ENCODE measurements around the gene WDR54.
"Not testable (repeated sequence)": the region's sequence is repeated elsewhere in the genome, so short reads cannot be mapped to it uniquely, and the experiment has no call there.

Gene WDR54

GRCh38 chr2:74407682-74408081 is 13.8 kb upstream of the WDR54 start:
- DNase-seq = no peak

- no peak for DNase-seq
These were observed 8.4 kb upstream of the WDR54 start for GRCh38 chr2:74413001-74413698.

GRCh38 chr2:74414441-74414840 is 7.1 kb upstream of the WDR54 start:
- DNase-seq = no peak

- DNase-seq = no peak
These were observed 6.4 kb upstream of the WDR54 start for GRCh38 chr2:74414881-74415761.

GRCh38 chr2:74415762-74416395 is 5.7 kb upstream of the WDR54 start:
- DNase-seq = no peak

- no peak for DNase-seq
These were observed 4.8 kb upstream of the WDR54 start for GRCh38 chr2:74416778-74417177.

GRCh38 chr2:74417197-74417596 is 4.3 kb upstream of the WDR54 start:
- no peak for DNase-seq

- no peak for DNase-seq
These were observed 3.8 kb upstream of the WDR54 start for GRCh38 chr2:74417763-74418162.

GRCh38 chr2:74418312-74418711 is 3.2 kb upstream of the WDR54 start:
- DNase-seq = no peak

GRCh38 chr2:74419345-74419744 is 2.2 kb upstream of the WDR54 start:
- DNase-seq = no peak

- no peak for DNase-seq
These were observed 1.5 kb upstream of the WDR54 start for GRCh38 chr2:74420006-74420405.

GRCh38 chr2:74420443-74421103 is 957 bp upstream of the WDR54 start:
- not testable (repeated sequence) for DNase-seq

GRCh38 chr2:74423231-74424095 is 1.9 kb downstream of the WDR54 start:
- DNase-seq = no peak

- DNase-seq = no peak
These were observed 2.8 kb downstream of the WDR54 start for GRCh38 chr2:74424139-74424992.

GRCh38 chr2:74424995-74425406 is 3.5 kb downstream of the WDR54 start:
- DNase-seq = no peak

- no peak for DNase-seq
These were observed 4.0 kb downstream of the WDR54 start for GRCh38 chr2:74425523-74425922.

GRCh38 chr2:74426181-74426758 is 4.7 kb downstream of the WDR54 start:
- DNase-seq = no peak

GRCh38 chr2:74427551-74427950 is 6.0 kb downstream of the WDR54 start:
- no peak for DNase-seq

GRCh38 chr2:74428675-74429074 is 7.1 kb downstream of the WDR54 start:
- no peak for DNase-seq

- no peak for DNase-seq
These were observed 8.2 kb downstream of the WDR54 start for GRCh38 chr2:74429487-74430451.
